ENCODE measurements around the gene CTDP1. TPM values are rescaled to one million over a fixed set of nuclear protein-coding genes. Genes with fewer than 3 reads are reported as not detected.

The CTDP1 gene
- total RNA-seq, 1 experiment from 2014 or later = 33.7 TPM

GRCh38 chr18:79755496-79756142 is 76.0 kb downstream of the CTDP1 start:
- DNase-seq = no peak
- H3K4me1 ChIP-seq (ENCODE audit: insufficient read depth, low read length) = no peaks in the 10 kb centered on the region
- H2BK120ac ChIP-seq (ENCODE audit: low read depth, low read length, poor library complexity, severe bottlenecking) = no peak overlapping the region
- H3K23me2 ChIP-seq (ENCODE audit: insufficient read length, low read depth, low read length, poor library complexity, severe bottlenecking) = no peaks in the 10 kb centered on the region
- H4K8ac ChIP-seq (replicated peaks; ENCODE audit: insufficient read length, low read depth, low read length) = no peak overlapping the region
- H3K79me1 ChIP-seq (ENCODE audit: insufficient read depth, low read depth, low read length, poor library complexity, severe bottlenecking) = no peaks in the 10 kb centered on the region
- H3K9me3 ChIP-seq (ENCODE audit: control insufficient read depth, low read depth, low read length) = no peaks in the 10 kb centered on the region
- no peak for TF ChIP-seq CTCF (conservative IDR thresholded peaks at IDR 0.05)
- H3K79me2 ChIP-seq (ENCODE audit: insufficient read depth, low read length) = no peaks in the 10 kb centered on the region
- no peak overlapping the region for H2AK5ac ChIP-seq (ENCODE audit: insufficient read length, low read length)
- Mint-ChIP-seq H3K9me3 (peaks cover 10 to 15% of the 10 kb centered on the region in 2 experiments; a peak in 3 of 5 replicates), H3K27ac (no peak overlapping the region), H3K36me3 (ENCODE audit: insufficient read depth in 1 of 3, low read depth in 3 of 3) (peaks cover 16 to 28% (median 24%) of the 10 kb centered on the region in 3 experiments), H3K4me3 (no peak overlapping the region), H3K4me1 (no peaks in the 10 kb centered on the region), H3K27me3 (ENCODE audit: low read depth) (no peaks in the 10 kb centered on the region)
- no peak overlapping the region for H3K9ac ChIP-seq (ENCODE audit: extremely low read depth, insufficient read length, low read length)
- no peaks in the 10 kb centered on the region for H3K27me3 ChIP-seq (ENCODE audit: insufficient read depth, low read length)
- no peak overlapping the region for H3K4ac ChIP-seq (ENCODE audit: low read depth, low read length)
- H3K56ac ChIP-seq (ENCODE audit: insufficient read length, low read depth, low read length) = no peak overlapping the region
- no peak overlapping the region for H2BK20ac ChIP-seq (ENCODE audit: low read depth, low read length, poor library complexity, severe bottlenecking)
- H4K5ac ChIP-seq (ENCODE audit: insufficient read length, low read depth, low read length) = no peak overlapping the region
- no peak overlapping the region for H4K91ac ChIP-seq (ENCODE audit: insufficient read length, low read depth, low read length)
- no peak overlapping the region for H3K23ac ChIP-seq (ENCODE audit: insufficient read length, low read depth, low read length)
- no peak overlapping the region for H3K18ac ChIP-seq (ENCODE audit: insufficient read length, low read depth, low read length)
- H3K14ac ChIP-seq (ENCODE audit: insufficient read depth, low read length) = no peak overlapping the region
- no peak overlapping the region for H3K4me2 ChIP-seq (ENCODE audit: insufficient read depth, insufficient read length, low read length)
- H4K20me1 ChIP-seq (ENCODE audit: control insufficient read depth, insufficient read depth, insufficient read length) = no peaks in the 10 kb centered on the region
- H2AFZ ChIP-seq (ENCODE audit: low read length) = no peak overlapping the region
- no peak overlapping the region for H3T11ph ChIP-seq (ENCODE audit: low read length)
- no peak overlapping the region for H2BK15ac ChIP-seq (ENCODE audit: low read depth, low read length)
- no peak overlapping the region for H2BK5ac ChIP-seq (ENCODE audit: insufficient read length, low read length)
- no peak overlapping the region for H2BK12ac ChIP-seq (ENCODE audit: insufficient read length, low read depth, low read length)
- WGBS (ENCODE audit: extremely low coverage, insufficient read length, low lambda C conversion rate) = no CpG with 5 or more reads among the region's 31 CpGs
- no peak overlapping the region for H3K27ac ChIP-seq (ENCODE audit: insufficient read length, low read depth, low read length)

Data from H9 (cell line).